AG09319 (cell line): ENCODE data around the gene HELZ2.
"Not testable (repeated sequence)": the region's sequence is repeated elsewhere in the genome, so short reads cannot be mapped to it uniquely, and the experiment has no call there.

ENCODE experiments used
- DNase-seq: peaks from one replicate; pipeline ENCODE4 v3.0.0-alpha.2; 2010; ENCODE audit warnings: low read depth; ENCODE audit errors: extremely low read depth
- CTCF ChIP-seq: IDR thresholded peaks from 2 replicates; pipeline ENCODE4 v1.5.1; 2011; ENCODE audit warnings: low read depth, mild to moderate bottlenecking, inconsistent platforms, low read length, moderate library complexity

The HELZ2 gene

GRCh38 chr20:63560333-63560805 lies 13.7 kb downstream of the HELZ2 start:
- TF ChIP-seq CTCF: no peak
- no peak for DNase-seq

- not testable (repeated sequence) for DNase-seq
Measured at GRCh38 chr20:63559485-63560332, 14.3 kb downstream of the HELZ2 start.

- TF ChIP-seq CTCF: no peak
- DNase-seq: no peak
Measured at GRCh38 chr20:63558804-63559484, 15.1 kb downstream of the HELZ2 start.

GRCh38 chr20:63557481-63557891 lies 16.6 kb downstream of the HELZ2 start:
- no peak for TF ChIP-seq CTCF
- no peak for DNase-seq

- TF ChIP-seq CTCF: no peak
- DNase-seq: no peak
Measured at GRCh38 chr20:63556873-63557478, 17.1 kb downstream of the HELZ2 start.

GRCh38 chr20:63555661-63556381 lies 18.2 kb downstream of the HELZ2 start:
- DNase-seq: no peak

More at GRCh38 chr20:63555661-63556381, 18.2 kb downstream of the HELZ2 start:
- no peak for TF ChIP-seq CTCF
